Astrocyte of the hippocampus (primary cell): ENCODE results near the gene DDX39A.
A peak's percentile ranks its signal among the peaks of the same experiment; 100 is the strongest.
"Not testable (repeated sequence)": the region's sequence is repeated elsewhere in the genome, so short reads cannot be mapped to it uniquely, and the experiment has no call there.

Experiments
- DNase-seq: peaks from one replicate; pipeline ENCODE4 v3.0.0; 2011; ENCODE audit warnings: low read depth, low spot score

DDX39A gene

GRCh38 chr19:14419106-14419813, at the start of gene DDX39A:
Gene DDX39A, minus strand, starts transcription at chr19:14419341. Its CDS starts 6,121 bp downstream, at chr19:14413220.
- peak; percentile 99 for DNase-seq

GRCh38 chr19:14467816-14468215, 48.7 kb upstream of the DDX39A start:
- no peak for DNase-seq

GRCh38 chr19:14467391-14467790, 48.2 kb upstream of the DDX39A start:
- no peak for DNase-seq

GRCh38 chr19:14463747-14464146, 44.6 kb upstream of the DDX39A start:
- no peak for DNase-seq

GRCh38 chr19:14462401-14462800, 43.3 kb upstream of the DDX39A start:
- DNase-seq = not testable (repeated sequence)

GRCh38 chr19:14460935-14461334, 41.8 kb upstream of the DDX39A start:
- DNase-seq = no peak

- DNase-seq = no peak
Measured at GRCh38 chr19:14459703-14460102, 40.6 kb upstream of the DDX39A start.

GRCh38 chr19:14452303-14452702, 33.2 kb upstream of the DDX39A start:
- not testable (repeated sequence) for DNase-seq

- DNase-seq = no peak
Measured at GRCh38 chr19:14450876-14451275, 31.7 kb upstream of the DDX39A start.

GRCh38 chr19:14450168-14450874, 31.2 kb upstream of the DDX39A start:
- DNase-seq = peak; percentile 21

- DNase-seq = no peak
Measured at GRCh38 chr19:14449321-14449720, 30.2 kb upstream of the DDX39A start.

GRCh38 chr19:14446336-14447036, 27.3 kb upstream of the DDX39A start:
- DNase-seq = no peak

- DNase-seq = no peak
Measured at GRCh38 chr19:14443632-14444216, 24.6 kb upstream of the DDX39A start.

- DNase-seq = no peak
Measured at GRCh38 chr19:14442891-14443631, 23.9 kb upstream of the DDX39A start.

- no peak for DNase-seq
Measured at GRCh38 chr19:14441041-14441938, 22.1 kb upstream of the DDX39A start.

GRCh38 chr19:14440049-14440448, 20.9 kb upstream of the DDX39A start:
- DNase-seq = no peak

GRCh38 chr19:14439014-14439413, 19.9 kb upstream of the DDX39A start:
- no peak for DNase-seq

- DNase-seq = no peak
Measured at GRCh38 chr19:14437578-14438140, 18.5 kb upstream of the DDX39A start.

- no peak for DNase-seq
Measured at GRCh38 chr19:14435320-14436050, 16.3 kb upstream of the DDX39A start.
